ENCODE results near the gene DIPK1B. TPM values are rescaled to one million over a fixed set of nuclear protein-coding genes. Genes with fewer than 3 reads are reported as not detected.

Gene DIPK1B
- total and polyA plus RNA-seq, 4 donors = 1.1 to 13.6 (median 6.1) TPM

DNA sequence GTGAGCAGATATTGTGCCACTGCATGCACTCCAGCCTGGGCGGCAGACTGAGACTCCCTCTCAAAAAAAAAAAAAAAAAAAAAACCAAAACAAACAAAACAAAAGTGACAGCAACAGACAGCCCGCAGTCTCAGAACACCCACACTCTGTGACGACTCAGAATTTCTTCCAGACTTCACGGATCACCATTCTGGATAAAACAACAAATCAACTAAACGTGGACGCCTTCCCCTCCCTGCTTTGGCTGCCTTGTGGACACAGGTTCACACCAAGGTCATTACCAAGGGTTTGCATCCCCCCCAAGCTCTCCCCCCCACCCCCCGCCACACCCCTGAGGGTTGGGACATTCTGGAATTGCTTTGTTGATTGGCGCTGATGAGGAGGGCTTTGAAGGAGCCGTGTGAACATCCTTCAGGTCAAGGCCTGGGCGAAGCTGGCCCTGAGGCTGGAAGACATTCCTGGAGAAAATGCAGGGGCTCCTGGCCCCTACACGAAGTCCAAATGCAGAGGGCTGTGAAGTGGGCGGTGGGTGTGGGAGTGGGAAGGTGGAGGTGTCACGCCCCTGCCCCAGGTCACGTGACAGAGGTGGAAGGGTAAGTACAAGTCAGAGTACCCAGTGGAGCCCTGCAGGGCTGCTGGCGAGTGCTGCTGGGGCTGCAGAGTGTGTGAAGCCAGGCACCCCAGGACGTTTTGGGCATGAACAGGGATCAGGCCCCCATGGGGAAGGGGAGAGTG, 20.2 kb downstream of the DIPK1B start:
- Histone ChIP-seq H3K4me1 (ENCODE audit: control insufficient read depth in 1 of 2, insufficient read depth in 2 of 2, low read length in 2 of 2) (no peaks in the 10 kb centered on the region), H3K4me3 (ENCODE audit: low read length in 2 of 2) (no peak overlapping the region), H3K36me3 (ENCODE audit: control insufficient read depth in 1 of 2, insufficient read depth in 2 of 2, low read length in 1 of 2) (no peaks in the 10 kb centered on the region), H3K9me3 (ENCODE audit: control insufficient read depth, low read length) (no peaks in the 10 kb centered on the region), H3K27ac (ENCODE audit: low read depth in 1 of 2, low read length in 2 of 2) (no peak overlapping the region), H3K27me3 (ENCODE audit: control insufficient read depth in 1 of 2, insufficient read depth in 2 of 2, low read length in 1 of 2) (peaks cover 0 to 1% of the 10 kb centered on the region in 2 donors)
- 72 to 74% methylated on average over 15 to 16 of the region's 16 CpGs for WGBS, 2 donors
- intact Hi-C loops (cut with DNase I) = no loop called here
- DNase-seq (no peak), ATAC-seq (ENCODE audit: low FRiP score) (no peak)

DNA sequence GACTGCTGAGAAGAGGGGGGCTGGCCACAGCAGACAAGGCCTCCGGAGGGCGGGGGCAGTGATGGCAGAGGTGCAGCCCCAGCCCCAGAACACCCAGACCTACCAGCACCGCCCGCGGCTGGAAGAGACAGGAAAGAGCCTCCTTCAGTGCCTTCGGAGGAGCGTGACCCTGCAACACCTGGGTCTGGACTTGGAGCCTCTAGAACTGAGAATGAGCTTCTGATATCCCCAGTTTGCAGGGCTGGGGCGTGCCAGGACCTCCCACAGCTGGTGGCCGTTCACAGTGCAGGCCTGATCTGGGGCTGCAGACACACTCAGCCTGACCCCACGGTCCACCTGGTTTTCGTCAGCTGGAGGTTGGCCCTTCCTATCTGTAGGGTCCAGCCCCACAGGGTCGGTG, 21.2 kb downstream of the DIPK1B start:
- 86% methylated on average over 12 of the region's 12 CpGs for WGBS, 2 donors
- ATAC-seq (ENCODE audit: low FRiP score) = no peak
- no peak overlapping the region for H3K4me3 ChIP-seq (ENCODE audit: low read length in 2 of 2)
- H3K27ac ChIP-seq (ENCODE audit: low read depth in 1 of 2, low read length in 2 of 2) = no peak overlapping the region
- no peaks in the 10 kb centered on the region for H3K27me3 ChIP-seq (ENCODE audit: control insufficient read depth in 1 of 2, insufficient read depth in 2 of 2, low read length in 1 of 2)
- no peak for DNase-seq
- intact Hi-C loops (cut with DNase I) = no loop called here
- no peaks in the 10 kb centered on the region for H3K9me3 ChIP-seq (ENCODE audit: control insufficient read depth, low read length)
- H3K4me1 ChIP-seq (ENCODE audit: control insufficient read depth in 1 of 2, insufficient read depth in 2 of 2, low read length in 2 of 2) = no peaks in the 10 kb centered on the region
- H3K36me3 ChIP-seq (ENCODE audit: control insufficient read depth in 1 of 2, insufficient read depth in 2 of 2, low read length in 1 of 2) = no peaks in the 10 kb centered on the region

DNA sequence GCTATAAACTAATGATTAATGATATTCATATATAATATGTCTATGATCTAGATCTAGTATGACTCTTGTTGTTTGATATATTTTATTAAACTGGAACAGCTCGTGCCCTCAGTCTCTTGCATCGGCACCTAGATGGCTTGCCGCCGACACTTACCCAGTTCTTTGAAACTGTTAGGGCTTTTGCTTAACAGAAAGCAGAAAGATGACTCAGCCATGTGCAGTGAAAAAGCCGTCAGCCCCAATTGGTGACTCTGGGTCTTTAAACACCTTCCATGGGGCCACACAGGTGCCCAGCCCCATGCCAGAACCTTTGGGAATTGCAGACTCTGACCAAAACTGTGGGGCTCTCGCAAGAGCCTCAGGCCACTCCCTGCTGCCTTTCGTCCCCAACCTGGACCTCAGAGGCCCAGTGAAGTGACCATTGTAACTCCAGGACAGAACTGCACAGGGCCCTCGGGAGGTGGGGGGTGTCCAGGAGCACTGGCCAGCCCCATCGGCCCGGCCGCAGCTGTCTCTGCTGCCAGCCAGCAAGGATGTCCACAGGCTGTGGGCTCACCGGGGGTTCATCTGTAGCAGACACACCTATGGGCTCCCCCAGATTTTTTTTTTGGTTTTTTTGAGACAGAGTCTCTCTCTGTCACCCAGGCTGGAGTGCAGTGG, 22.6 kb downstream of the DIPK1B start:
- ATAC-seq (ENCODE audit: low FRiP score) = no peak
- 84 to 85% methylated on average over 9 to 12 of the region's 12 CpGs for WGBS, 2 donors

DNA sequence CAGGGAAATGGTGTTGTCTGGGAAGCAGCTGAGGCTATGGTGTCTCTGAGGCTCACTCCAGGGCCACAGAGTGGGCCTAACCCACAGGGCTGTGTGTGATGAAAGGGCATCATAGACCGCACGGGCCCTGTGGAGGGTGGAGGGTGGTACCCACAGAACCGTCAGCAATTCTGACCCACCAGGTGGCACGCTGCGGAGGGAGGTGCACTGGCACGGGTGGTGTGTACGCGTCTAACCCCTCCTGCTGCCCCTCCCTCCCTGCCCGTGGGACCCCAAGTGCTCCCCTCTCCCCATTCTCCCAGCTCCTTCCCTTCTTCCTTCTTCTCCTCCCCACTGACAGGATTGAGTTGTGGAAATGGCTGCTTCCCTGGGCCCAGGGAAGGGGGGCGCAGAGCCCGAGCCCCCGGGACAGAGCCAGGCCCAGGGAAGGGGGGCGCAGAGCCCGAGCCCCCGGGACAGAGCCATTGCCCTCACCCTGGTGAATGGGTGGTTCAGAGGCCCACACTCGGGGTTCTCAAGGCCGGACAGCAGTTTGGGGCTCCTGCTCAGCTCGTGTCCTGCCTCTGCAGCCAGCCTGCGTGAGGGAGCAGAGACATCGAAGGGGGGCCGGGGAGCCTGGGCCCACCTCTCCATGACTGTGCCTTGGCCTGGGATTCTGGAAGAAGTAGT, 23.6 kb downstream of the DIPK1B start:
- Histone ChIP-seq H3K36me3 (ENCODE audit: control insufficient read depth in 1 of 2, insufficient read depth in 2 of 2, low read length in 1 of 2) (no peaks in the 10 kb centered on the region), H3K9me3 (ENCODE audit: control insufficient read depth, low read length) (no peaks in the 10 kb centered on the region), H3K4me1 (ENCODE audit: control insufficient read depth in 1 of 2, insufficient read depth in 2 of 2, low read length in 2 of 2) (no peaks in the 10 kb centered on the region), H3K4me3 (ENCODE audit: low read length in 2 of 2) (no peak overlapping the region), H3K27ac (ENCODE audit: low read depth in 1 of 2, low read length in 2 of 2) (no peak overlapping the region), H3K27me3 (ENCODE audit: control insufficient read depth in 1 of 2, insufficient read depth in 2 of 2, low read length in 1 of 2) (no peaks in the 10 kb centered on the region)
- DNase-seq = no peak
- 83 to 88% methylated on average over 21 of the region's 21 CpGs for WGBS, 2 donors
- no peak for ATAC-seq (ENCODE audit: low FRiP score)
- intact Hi-C loops (cut with DNase I) = no loop called here

More for the DNA sequence above, 22.6 kb downstream of the DIPK1B start:
- intact Hi-C loops (cut with DNase I) = no loop called here
- H3K27ac ChIP-seq (ENCODE audit: low read depth in 1 of 2, low read length in 2 of 2) = no peak overlapping the region
- H3K4me1 ChIP-seq (ENCODE audit: control insufficient read depth in 1 of 2, insufficient read depth in 2 of 2, low read length in 2 of 2) = no peaks in the 10 kb centered on the region
- H3K9me3 ChIP-seq (ENCODE audit: control insufficient read depth, low read length) = no peaks in the 10 kb centered on the region
- no peak overlapping the region for H3K4me3 ChIP-seq (ENCODE audit: low read length in 2 of 2)
- H3K36me3 ChIP-seq (ENCODE audit: control insufficient read depth in 1 of 2, insufficient read depth in 2 of 2, low read length in 1 of 2) = no peaks in the 10 kb centered on the region
- H3K27me3 ChIP-seq (ENCODE audit: control insufficient read depth in 1 of 2, insufficient read depth in 2 of 2, low read length in 1 of 2) = no peaks in the 10 kb centered on the region
- DNase-seq = no peak

DNA sequence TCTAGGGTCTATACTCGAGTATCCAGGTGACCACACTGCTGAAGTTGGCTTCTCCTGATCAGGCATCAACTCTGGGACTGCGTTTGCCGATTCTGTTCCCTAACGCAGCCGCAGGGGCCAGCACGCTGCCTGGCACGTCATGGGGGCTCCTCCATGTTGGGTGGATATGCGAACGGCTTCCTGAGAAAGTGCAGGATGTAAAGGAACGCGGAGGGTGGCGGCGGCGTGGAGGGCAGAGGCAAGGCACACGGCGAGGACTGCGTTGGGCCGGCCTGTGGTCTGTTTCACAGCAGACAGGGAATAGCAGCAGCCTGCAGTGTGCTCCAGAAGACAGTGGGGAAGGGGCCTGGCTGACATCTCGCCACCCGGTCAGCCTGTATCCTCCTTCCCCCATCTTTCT, 26.6 kb downstream of the DIPK1B start:
- H3K9me3 ChIP-seq (ENCODE audit: control insufficient read depth, low read length) = no peaks in the 10 kb centered on the region
- H3K27ac ChIP-seq (ENCODE audit: low read depth in 1 of 2, low read length in 2 of 2) = no peak overlapping the region
- 88 to 90% methylated on average over 20 of the region's 20 CpGs for WGBS, 2 donors
- ATAC-seq (ENCODE audit: low FRiP score) (no peak), DNase-seq (no peak)
- no peaks in the 10 kb centered on the region for H3K27me3 ChIP-seq (ENCODE audit: control insufficient read depth in 1 of 2, insufficient read depth in 2 of 2, low read length in 1 of 2)
- intact Hi-C loops (cut with DNase I) = no loop called here
- no peaks in the 10 kb centered on the region for H3K4me1 ChIP-seq (ENCODE audit: control insufficient read depth in 1 of 2, insufficient read depth in 2 of 2, low read length in 2 of 2)
- H3K36me3 ChIP-seq (ENCODE audit: control insufficient read depth in 1 of 2, insufficient read depth in 2 of 2, low read length in 1 of 2) = no peaks in the 10 kb centered on the region
- H3K4me3 ChIP-seq (ENCODE audit: low read length in 2 of 2) = no peak overlapping the region

DNA sequence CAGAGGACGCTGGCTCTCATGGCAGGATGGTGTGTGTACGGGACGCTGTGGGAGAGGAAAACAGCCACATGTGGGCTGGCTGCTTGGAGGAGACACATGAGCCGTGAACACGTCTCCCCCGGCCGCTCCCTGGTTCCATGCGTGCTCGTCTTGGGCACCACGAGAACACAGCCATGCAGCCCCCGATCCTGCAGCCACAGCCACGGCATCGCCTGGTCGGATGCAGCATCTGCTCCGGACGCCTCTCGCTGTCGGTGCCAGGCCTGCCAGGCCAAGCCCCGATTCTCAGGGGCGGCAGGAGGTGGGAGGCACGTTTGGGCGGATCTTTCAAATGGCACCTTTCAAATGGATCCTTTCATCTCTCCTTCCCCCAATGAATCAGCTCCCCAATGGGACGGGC, 27.1 kb downstream of the DIPK1B start:
- no peak overlapping the region for H3K4me3 ChIP-seq (ENCODE audit: low read length in 2 of 2)
- H3K9me3 ChIP-seq (ENCODE audit: control insufficient read depth, low read length) = no peaks in the 10 kb centered on the region
- intact Hi-C loops (cut with DNase I) = no loop called here
- DNase-seq (no peak), ATAC-seq (ENCODE audit: low FRiP score) (no peak)
- H3K27me3 ChIP-seq (ENCODE audit: control insufficient read depth in 1 of 2, insufficient read depth in 2 of 2, low read length in 1 of 2) = no peaks in the 10 kb centered on the region
- WGBS, 2 donors = 75 to 79% methylated on average over 23 of the region's 23 CpGs
- no peaks in the 10 kb centered on the region for H3K4me1 ChIP-seq (ENCODE audit: control insufficient read depth in 1 of 2, insufficient read depth in 2 of 2, low read length in 2 of 2)
- H3K27ac ChIP-seq (ENCODE audit: low read depth in 1 of 2, low read length in 2 of 2) = no peak overlapping the region
- H3K36me3 ChIP-seq (ENCODE audit: control insufficient read depth in 1 of 2, insufficient read depth in 2 of 2, low read length in 1 of 2) = no peaks in the 10 kb centered on the region

DNA sequence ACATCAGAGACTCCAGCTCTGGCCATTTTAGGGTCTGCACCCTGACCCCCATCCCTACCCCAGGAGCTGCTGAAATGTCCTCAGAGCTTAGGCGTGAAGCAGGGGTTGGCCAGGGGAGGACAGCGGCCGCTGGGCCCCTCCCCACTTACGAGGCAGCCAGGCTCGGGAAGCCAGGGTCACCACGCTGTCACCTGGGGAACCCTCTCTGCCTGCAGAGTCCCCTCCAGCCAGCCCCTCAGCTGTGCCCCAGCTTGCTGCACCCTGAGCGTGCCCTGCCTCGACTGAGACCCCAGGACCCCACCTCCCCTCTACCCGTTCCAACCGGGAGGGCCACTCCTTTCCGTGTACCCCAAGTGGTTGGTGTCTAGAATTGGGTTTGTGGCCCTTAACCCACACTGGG, 27.7 kb downstream of the DIPK1B start:
- Histone ChIP-seq H3K36me3 (ENCODE audit: control insufficient read depth in 1 of 2, insufficient read depth in 2 of 2, low read length in 1 of 2) (no peaks in the 10 kb centered on the region), H3K9me3 (ENCODE audit: control insufficient read depth, low read length) (no peaks in the 10 kb centered on the region), H3K4me1 (ENCODE audit: control insufficient read depth in 1 of 2, insufficient read depth in 2 of 2, low read length in 2 of 2) (no peaks in the 10 kb centered on the region), H3K27ac (ENCODE audit: low read depth in 1 of 2, low read length in 2 of 2) (no peak overlapping the region), H3K4me3 (ENCODE audit: low read length in 2 of 2) (no peak overlapping the region), H3K27me3 (ENCODE audit: control insufficient read depth in 1 of 2, insufficient read depth in 2 of 2, low read length in 1 of 2) (no peaks in the 10 kb centered on the region)
- ATAC-seq (ENCODE audit: low FRiP score) = no peak
- no peak for DNase-seq
- WGBS, 2 donors = 75 to 83% methylated on average over 11 of the region's 11 CpGs
- intact Hi-C loops (cut with DNase I) = no loop called here

DNA sequence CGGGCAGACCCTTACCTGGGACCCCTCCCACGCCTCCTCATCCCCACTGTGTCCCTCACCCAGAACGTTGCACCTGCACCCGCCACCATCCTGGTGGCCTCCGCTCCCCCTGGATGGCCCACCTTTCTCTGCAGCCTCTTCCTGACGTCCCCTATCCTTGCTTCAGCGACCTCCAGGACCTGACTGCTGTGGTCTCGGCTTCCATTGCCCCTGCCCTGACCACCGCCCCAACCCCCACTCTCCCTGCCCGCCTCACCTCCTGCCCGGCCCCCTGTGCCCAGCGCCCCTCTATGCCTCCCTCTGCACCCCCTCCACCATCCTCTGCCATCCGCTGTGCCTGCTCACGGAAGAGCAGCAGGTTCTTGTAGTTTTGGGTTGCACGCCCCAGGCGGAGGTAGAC, 28.1 kb downstream of the DIPK1B start:
- H3K27me3 ChIP-seq (ENCODE audit: control insufficient read depth in 1 of 2, insufficient read depth in 2 of 2, low read length in 1 of 2) = no peaks in the 10 kb centered on the region
- 78 to 82% methylated on average over 16 of the region's 16 CpGs for WGBS, 2 donors
- intact Hi-C loops (cut with DNase I) = no loop called here
- no peaks in the 10 kb centered on the region for H3K9me3 ChIP-seq (ENCODE audit: control insufficient read depth, low read length)
- DNase-seq = no peak
- no peak overlapping the region for H3K27ac ChIP-seq (ENCODE audit: low read depth in 1 of 2, low read length in 2 of 2)
- ATAC-seq (ENCODE audit: low FRiP score) = no peak
- H3K4me3 ChIP-seq (ENCODE audit: low read length in 2 of 2) = no peak overlapping the region
- H3K4me1 ChIP-seq (ENCODE audit: control insufficient read depth in 1 of 2, insufficient read depth in 2 of 2, low read length in 2 of 2) = no peaks in the 10 kb centered on the region
- H3K36me3 ChIP-seq (ENCODE audit: control insufficient read depth in 1 of 2, insufficient read depth in 2 of 2, low read length in 1 of 2) = no peaks in the 10 kb centered on the region

All from aorta (tissue), 5 donors.